GM23338 (cell line): ENCODE results near the gene SNX3. TPM values are rescaled to one million over a fixed set of nuclear protein-coding genes. Genes with fewer than 3 reads are reported as not detected.

Experiments used
- ATAC-seq: fragments of 200-7000 bp; cut with Tn5 transposase; 3 replicates; pipeline ENCODE4 v1.9.1; 2020
- DNase-seq: peaks from one replicate; pipeline ENCODE4 v3.0.0-alpha.2; 2015; ENCODE audit warnings: low spot score
- H2AFZ ChIP-seq: fragments of 200-600 bp; sonication (generic); 2 replicates; pipeline ENCODE4 v1.8.0; 2016; ENCODE audit warnings: antibody characterized with exemption, mild to moderate bottlenecking, moderate library complexity
- H3F3A ChIP-seq: fragments of 200-600 bp; sonication (generic); replicated peaks from 2 replicates; pipeline ENCODE4 v1.8.0; 2017; ENCODE audit warnings: antibody characterized with exemption, mixed run types, low read depth
- H3K27ac ChIP-seq: fragments of 200-600 bp; sonication (generic); 2 replicates; pipeline ENCODE4 v1.6.1; 2016; ENCODE audit warnings: low read depth
- H3K27me3 ChIP-seq: fragments of 200-600 bp; sonication (generic); 2 replicates; pipeline ENCODE4 v1.8.0; 2016; ENCODE audit warnings: mild to moderate bottlenecking, mixed run types, moderate library complexity; ENCODE audit not compliant: insufficient read depth
- H3K36me3 ChIP-seq: fragments of 200-600 bp; sonication (generic); 2 replicates; pipeline ENCODE4 v1.8.0; 2016; ENCODE audit warnings: mild to moderate bottlenecking; ENCODE audit not compliant: insufficient read depth
- H3K4me1 ChIP-seq: fragments of 200-600 bp; sonication (generic); 2 replicates; pipeline ENCODE4 v1.8.0; 2016; ENCODE audit warnings: mild to moderate bottlenecking, moderate library complexity; ENCODE audit not compliant: insufficient read depth
- H3K4me2 ChIP-seq: fragments of 200-600 bp; sonication (generic); 2 replicates; pipeline ENCODE4 v1.7.1; 2017; ENCODE audit warnings: mixed run types
- H3K4me3 ChIP-seq: fragments of 200-600 bp; sonication (generic); 2 replicates; pipeline ENCODE4 v1.6.1; 2016; ENCODE audit warnings: mixed run types
- H3K79me2 ChIP-seq: fragments of 200-600 bp; sonication (generic); replicated peaks from 2 replicates; pipeline ENCODE4 v1.8.0; 2017; ENCODE audit warnings: mild to moderate bottlenecking; ENCODE audit not compliant: insufficient read depth
- H3K9me2 ChIP-seq: fragments of 200-600 bp; sonication (generic); 2 replicates; pipeline ENCODE4 v1.8.0; 2017; ENCODE audit not compliant: insufficient read depth
- H4K20me1 ChIP-seq: fragments of 200-600 bp; sonication (generic); replicated peaks from 2 replicates; pipeline ENCODE4 v1.8.0; 2017; ENCODE audit warnings: mild to moderate bottlenecking; ENCODE audit not compliant: insufficient read depth
- H3K27ac Mint-ChIP-seq: 2 replicates; pipeline ENCODE4 v1.8.0; 2020; ENCODE audit warnings: inconsistent platforms, mild to moderate bottlenecking, moderate library complexity, mixed read lengths
- H3K27me3 Mint-ChIP-seq: 3 replicates; pipeline ENCODE4 v1.8.0; 2022; ENCODE audit warnings: low read depth, mild to moderate bottlenecking, moderate library complexity, mixed read lengths, inconsistent platforms; ENCODE audit not compliant: insufficient read depth, poor library complexity
- H3K36me3 Mint-ChIP-seq: 3 replicates; pipeline ENCODE4 v1.8.0; 2021; ENCODE audit warnings: low read depth, mild to moderate bottlenecking, inconsistent platforms, moderate library complexity, mixed read lengths
- H3K4me1 Mint-ChIP-seq: 3 replicates; pipeline ENCODE4 v1.8.0; 2020; ENCODE audit warnings: mild to moderate bottlenecking, inconsistent platforms, mixed read lengths
- H3K4me3 Mint-ChIP-seq: 3 replicates; pipeline ENCODE4 v1.8.0; 2021; ENCODE audit warnings: moderate library complexity, mild to moderate bottlenecking, inconsistent platforms, mixed read lengths
- H3K9me3 Mint-ChIP-seq: 3 replicates; pipeline ENCODE4 v1.8.0; 2020; ENCODE audit warnings: moderate library complexity, mild to moderate bottlenecking, inconsistent platforms, mixed read lengths
- CREB1 ChIP-seq: fragments of 250-450 bp; sonication (Bioruptor Pico); IDR thresholded peaks from 2 replicates; pipeline ENCODE4 v1.5.0; 2020; ENCODE audit warnings: low read depth, mild to moderate bottlenecking, moderate library complexity
- EZH2 ChIP-seq: fragments of 200-600 bp; sonication (generic); IDR thresholded peaks from one replicate; pipeline ENCODE4 v1.8.0; 2017; ENCODE audit warnings: antibody characterized with exemption, mild to moderate bottlenecking, low read depth; ENCODE audit not compliant: unreplicated experiment
- EZH2phosphoT487 ChIP-seq: fragments of 200-600 bp; sonication (generic); IDR thresholded peaks from one replicate; pipeline ENCODE4 v1.8.1; 2018; ENCODE audit warnings: antibody characterized with exemption; ENCODE audit not compliant: unreplicated experiment
- JUNB ChIP-seq: IDR thresholded peaks from one replicate; pipeline ENCODE4 v1.6.1; 2016; ENCODE audit warnings: antibody characterized with exemption; ENCODE audit not compliant: unreplicated experiment
- polyA plus RNA-seq: library from polyadenylated mRNA; unstranded; fragments of >200 nt; fragmentation: Nextera tagmentation; extraction: Ambion mirVana; gene quantifications from 2 replicates; pipeline ENCODE4 v1.2.1, GENCODE V29; 2016
- total RNA-seq: library from RNA; depleted of rRNA; stranded (reverse); fragments of >200 nt; shearing (Covaris generic); gene quantifications from 2 replicates; pipeline ENCODE4 v1.2.3, GENCODE V29; 2014
- TF ChIP-seq, protein P1 (sequence below): IDR thresholded peaks from 2 replicates; pipeline ENCODE4 v1.6.1; 2016; ENCODE audit warnings: antibody characterized with exemption
- TF ChIP-seq, protein P2 (sequence below): fragments of 250-450 bp; sonication (Bioruptor Pico); IDR thresholded peaks from 2 replicates; pipeline ENCODE4 v1.5.0; 2020; ENCODE audit warnings: mild to moderate bottlenecking, moderate library complexity
- TF ChIP-seq, protein P3 (sequence below), 2 experiments: fragments of 200-600 bp in 1 of 2; sonication (generic) in 1 of 2; conservative IDR thresholded peaks; 2 replicates each; pipeline versions ENCODE4 v1.5.1 to v1.6.1; 2016 to 2017; ENCODE audit warnings: antibody characterized with exemption in 2 of 2, low read depth in 2 of 2, mild to moderate bottlenecking in 2 of 2, moderate library complexity in 1 of 2

SNX3 gene
- total and polyA plus RNA-seq, 2 experiments from 2014 or later: 87.2 to 123 TPM

DNA sequence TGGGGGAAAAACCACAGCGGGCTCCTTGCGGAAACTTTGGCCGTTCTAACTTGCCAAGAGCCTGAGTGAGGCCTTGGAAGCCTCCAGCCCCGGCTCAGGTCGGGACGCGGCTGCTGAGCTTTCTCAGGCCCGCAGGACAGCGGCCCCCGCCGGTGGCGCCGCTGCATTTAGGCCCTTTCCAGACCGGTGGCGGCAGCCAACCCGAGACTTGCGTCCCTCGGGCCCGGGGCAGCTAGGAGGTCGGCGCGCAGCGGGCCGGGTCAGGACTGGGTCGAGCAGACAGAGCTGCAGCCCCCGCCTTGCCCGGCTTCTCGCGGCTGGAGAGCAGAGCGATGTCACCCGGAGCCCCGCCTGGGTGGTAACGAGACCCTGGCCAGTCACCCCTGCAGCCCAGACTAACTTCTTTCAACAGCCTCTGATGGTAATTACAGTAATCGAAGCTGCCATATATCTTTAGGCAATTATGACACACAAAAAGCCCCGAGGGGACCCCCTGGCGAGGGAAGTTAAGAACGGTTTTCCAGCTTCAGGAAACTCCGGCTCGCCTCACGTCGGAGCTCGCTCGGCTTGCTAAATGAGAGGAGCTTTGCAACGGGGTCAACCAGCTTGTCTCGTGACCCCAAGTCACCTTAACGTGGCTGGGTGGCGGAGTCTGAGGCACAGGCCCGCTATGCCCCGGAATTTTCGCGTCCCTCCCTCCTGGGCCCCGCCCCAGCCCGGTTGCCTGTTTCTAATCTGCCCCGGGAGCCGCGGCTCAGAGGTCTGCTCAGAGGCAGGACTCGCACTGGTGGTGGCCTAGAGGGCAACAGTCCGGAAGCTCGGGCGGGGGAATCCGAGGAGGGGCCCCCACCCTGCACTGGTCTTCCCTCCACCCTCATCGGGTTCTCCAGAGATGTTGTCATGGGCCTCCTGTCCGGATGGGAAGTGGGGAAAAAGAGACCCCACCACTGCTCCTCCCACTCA, 92.1 kb downstream of the SNX3 start:
- TF ChIP-seq, protein P1, sequence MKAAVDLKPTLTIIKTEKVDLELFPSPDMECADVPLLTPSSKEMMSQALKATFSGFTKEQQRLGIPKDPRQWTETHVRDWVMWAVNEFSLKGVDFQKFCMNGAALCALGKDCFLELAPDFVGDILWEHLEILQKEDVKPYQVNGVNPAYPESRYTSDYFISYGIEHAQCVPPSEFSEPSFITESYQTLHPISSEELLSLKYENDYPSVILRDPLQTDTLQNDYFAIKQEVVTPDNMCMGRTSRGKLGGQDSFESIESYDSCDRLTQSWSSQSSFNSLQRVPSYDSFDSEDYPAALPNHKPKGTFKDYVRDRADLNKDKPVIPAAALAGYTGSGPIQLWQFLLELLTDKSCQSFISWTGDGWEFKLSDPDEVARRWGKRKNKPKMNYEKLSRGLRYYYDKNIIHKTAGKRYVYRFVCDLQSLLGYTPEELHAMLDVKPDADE: no peak
- TF ChIP-seq CREB1 (no peak), EZH2phosphoT487 (peak; percentile 59), JUNB (no peak), EZH2 (peak; percentile 83)
- TF ChIP-seq, protein P2, sequence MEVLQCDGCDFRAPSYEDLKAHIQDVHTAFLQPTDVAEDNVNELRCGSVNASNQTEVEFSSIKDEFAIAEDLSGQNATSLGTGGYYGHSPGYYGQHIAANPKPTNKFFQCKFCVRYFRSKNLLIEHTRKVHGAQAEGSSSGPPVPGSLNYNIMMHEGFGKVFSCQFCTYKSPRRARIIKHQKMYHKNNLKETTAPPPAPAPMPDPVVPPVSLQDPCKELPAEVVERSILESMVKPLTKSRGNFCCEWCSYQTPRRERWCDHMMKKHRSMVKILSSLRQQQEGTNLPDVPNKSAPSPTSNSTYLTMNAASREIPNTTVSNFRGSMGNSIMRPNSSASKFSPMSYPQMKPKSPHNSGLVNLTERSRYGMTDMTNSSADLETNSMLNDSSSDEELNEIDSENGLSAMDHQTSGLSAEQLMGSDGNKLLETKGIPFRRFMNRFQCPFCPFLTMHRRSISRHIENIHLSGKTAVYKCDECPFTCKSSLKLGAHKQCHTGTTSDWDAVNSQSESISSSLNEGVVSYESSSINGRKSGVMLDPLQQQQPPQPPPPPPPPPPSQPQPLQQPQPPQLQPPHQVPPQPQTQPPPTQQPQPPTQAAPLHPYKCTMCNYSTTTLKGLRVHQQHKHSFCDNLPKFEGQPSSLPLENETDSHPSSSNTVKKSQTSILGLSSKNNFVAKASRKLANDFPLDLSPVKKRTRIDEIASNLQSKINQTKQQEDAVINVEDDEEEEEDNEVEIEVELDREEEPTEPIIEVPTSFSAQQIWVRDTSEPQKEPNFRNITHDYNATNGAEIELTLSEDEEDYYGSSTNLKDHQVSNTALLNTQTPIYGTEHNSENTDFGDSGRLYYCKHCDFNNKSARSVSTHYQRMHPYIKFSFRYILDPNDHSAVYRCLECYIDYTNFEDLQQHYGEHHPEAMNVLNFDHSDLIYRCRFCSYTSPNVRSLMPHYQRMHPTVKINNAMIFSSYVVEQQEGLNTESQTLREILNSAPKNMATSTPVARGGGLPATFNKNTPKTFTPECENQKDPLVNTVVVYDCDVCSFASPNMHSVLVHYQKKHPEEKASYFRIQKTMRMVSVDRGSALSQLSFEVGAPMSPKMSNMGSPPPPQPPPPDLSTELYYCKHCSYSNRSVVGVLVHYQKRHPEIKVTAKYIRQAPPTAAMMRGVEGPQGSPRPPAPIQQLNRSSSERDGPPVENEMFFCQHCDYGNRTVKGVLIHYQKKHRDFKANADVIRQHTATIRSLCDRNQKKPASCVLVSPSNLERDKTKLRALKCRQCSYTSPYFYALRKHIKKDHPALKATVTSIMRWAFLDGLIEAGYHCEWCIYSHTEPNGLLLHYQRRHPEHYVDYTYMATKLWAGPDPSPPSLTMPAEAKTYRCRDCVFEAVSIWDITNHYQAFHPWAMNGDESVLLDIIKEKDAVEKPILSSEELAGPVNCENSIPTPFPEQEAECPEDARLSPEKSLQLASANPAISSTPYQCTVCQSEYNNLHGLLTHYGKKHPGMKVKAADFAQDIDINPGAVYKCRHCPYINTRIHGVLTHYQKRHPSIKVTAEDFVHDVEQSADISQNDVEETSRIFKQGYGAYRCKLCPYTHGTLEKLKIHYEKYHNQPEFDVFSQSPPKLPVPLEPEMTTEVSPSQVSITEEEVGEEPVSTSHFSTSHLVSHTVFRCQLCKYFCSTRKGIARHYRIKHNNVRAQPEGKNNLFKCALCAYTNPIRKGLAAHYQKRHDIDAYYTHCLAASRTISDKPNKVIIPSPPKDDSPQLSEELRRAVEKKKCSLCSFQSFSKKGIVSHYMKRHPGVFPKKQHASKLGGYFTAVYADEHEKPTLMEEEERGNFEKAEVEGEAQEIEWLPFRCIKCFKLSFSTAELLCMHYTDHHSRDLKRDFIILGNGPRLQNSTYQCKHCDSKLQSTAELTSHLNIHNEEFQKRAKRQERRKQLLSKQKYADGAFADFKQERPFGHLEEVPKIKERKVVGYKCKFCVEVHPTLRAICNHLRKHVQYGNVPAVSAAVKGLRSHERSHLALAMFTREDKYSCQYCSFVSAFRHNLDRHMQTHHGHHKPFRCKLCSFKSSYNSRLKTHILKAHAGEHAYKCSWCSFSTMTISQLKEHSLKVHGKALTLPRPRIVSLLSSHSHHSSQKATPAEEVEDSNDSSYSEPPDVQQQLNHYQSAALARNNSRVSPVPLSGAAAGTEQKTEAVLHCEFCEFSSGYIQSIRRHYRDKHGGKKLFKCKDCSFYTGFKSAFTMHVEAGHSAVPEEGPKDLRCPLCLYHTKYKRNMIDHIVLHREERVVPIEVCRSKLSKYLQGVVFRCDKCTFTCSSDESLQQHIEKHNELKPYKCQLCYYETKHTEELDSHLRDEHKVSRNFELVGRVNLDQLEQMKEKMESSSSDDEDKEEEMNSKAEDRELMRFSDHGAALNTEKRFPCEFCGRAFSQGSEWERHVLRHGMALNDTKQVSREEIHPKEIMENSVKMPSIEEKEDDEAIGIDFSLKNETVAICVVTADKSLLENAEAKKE: no peak
- TF ChIP-seq, protein P3, sequence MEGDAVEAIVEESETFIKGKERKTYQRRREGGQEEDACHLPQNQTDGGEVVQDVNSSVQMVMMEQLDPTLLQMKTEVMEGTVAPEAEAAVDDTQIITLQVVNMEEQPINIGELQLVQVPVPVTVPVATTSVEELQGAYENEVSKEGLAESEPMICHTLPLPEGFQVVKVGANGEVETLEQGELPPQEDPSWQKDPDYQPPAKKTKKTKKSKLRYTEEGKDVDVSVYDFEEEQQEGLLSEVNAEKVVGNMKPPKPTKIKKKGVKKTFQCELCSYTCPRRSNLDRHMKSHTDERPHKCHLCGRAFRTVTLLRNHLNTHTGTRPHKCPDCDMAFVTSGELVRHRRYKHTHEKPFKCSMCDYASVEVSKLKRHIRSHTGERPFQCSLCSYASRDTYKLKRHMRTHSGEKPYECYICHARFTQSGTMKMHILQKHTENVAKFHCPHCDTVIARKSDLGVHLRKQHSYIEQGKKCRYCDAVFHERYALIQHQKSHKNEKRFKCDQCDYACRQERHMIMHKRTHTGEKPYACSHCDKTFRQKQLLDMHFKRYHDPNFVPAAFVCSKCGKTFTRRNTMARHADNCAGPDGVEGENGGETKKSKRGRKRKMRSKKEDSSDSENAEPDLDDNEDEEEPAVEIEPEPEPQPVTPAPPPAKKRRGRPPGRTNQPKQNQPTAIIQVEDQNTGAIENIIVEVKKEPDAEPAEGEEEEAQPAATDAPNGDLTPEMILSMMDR (conservative IDR thresholded peaks at IDR 0.05; ENCODE audit: low read depth in 2 of 2): no peak
- peaks cover 29% of the 10 kb centered on the region for H4K20me1 ChIP-seq
- H3K79me2 ChIP-seq: no peaks in the 10 kb centered on the region
- no peaks in the 10 kb centered on the region for H3K9me2 ChIP-seq
- Mint-ChIP-seq H3K27ac (no peak overlapping the region), H3K4me1 (peaks cover 53% of the 10 kb centered on the region), H3K27me3 (peaks cover 99% of the 10 kb centered on the region), H3K36me3 (no peaks in the 10 kb centered on the region), H3K9me3 (peaks cover 2% of the 10 kb centered on the region; the same call in 2 of the 3 replicates), H3K4me3 (peak overlapping the region; percentile 44)
- H2AFZ ChIP-seq: no peak overlapping the region
- H3K27ac ChIP-seq: no peak overlapping the region
- H3K4me3 ChIP-seq: peak overlapping the region; percentile 62
- H3K36me3 ChIP-seq: no peaks in the 10 kb centered on the region; the same call in 1 of the 2 replicates
- ATAC-seq (peak; percentile 3), DNase-seq (peak; percentile 78)
- H3F3A ChIP-seq: peaks cover 66% of the 10 kb centered on the region
- peaks cover 100% of the 10 kb centered on the region for H3K27me3 ChIP-seq
- H3K4me1 ChIP-seq: peaks cover 82% of the 10 kb centered on the region
- H3K4me2 ChIP-seq: peak overlapping the region; percentile 90
